ENCODE data around the gene RAB40C. TPM values are rescaled to one million over a fixed set of nuclear protein-coding genes. Genes with fewer than 3 reads are reported as not detected.

Gene RAB40C
- total RNA-seq, 1 experiment from 2014 or later: 17.7 TPM

DNA sequence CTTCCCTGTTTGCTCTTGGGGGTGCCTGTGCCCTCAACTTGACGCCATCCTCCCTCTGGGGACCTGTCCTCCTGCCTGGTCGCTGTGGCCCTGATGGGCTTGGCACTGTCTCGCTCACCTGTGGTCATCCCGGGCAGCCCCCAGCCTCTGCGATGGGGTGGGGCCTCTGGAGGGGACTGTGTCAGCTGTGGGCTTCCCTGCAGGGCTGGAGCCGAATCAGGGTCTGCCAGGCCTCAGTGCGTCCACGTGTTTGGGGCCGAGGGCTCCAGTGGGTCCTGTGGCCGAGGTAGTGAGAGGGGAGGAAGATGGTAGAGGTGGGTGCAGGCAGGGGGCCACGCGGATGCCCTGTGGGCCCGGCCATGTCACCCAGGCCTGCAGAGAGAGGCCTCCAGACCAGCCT is 12.1 kb upstream of the RAB40C start:
- Mint-ChIP-seq H3K27ac (ENCODE audit: low read depth, unreplicated experiment) (no peak overlapping the region), H3K9me3 (ENCODE audit: unreplicated experiment) (no peaks in the 10 kb centered on the region), H3K36me3 (ENCODE audit: insufficient read depth, unreplicated experiment) (peaks cover 13% of the 10 kb centered on the region), H3K4me3 (ENCODE audit: unreplicated experiment) (no peak overlapping the region), H3K27me3 (ENCODE audit: insufficient read depth, unreplicated experiment) (no peaks in the 10 kb centered on the region), H3K4me1 (ENCODE audit: insufficient read depth, unreplicated experiment) (no peaks in the 10 kb centered on the region)
- DNase-seq (ENCODE audit: unreplicated experiment): no peak
- intact Hi-C loops (cut with micrococcal nuclease): no loop called here
- no peak for TF ChIP-seq CTCF (IDR thresholded peaks at IDR 0.05; ENCODE audit: unreplicated experiment)
- POLR2A ChIA-PET: interaction anchor here (0.6 kb wide), 2 partner anchors 9 to 32 kb away, joined by 3 read pairs; no protein-coding TSS in a partner anchor
- BruUV-seq (replicated peaks): no TSS peak
- CTCF ChIA-PET: interaction anchor here (0.5 to 1.7 kb wide), 4 partner anchors 45 to 103 kb away, joined by 3 to 7 read pairs (median 3); partner anchors contain the start of gene RHOT2

- POLR2A ChIA-PET: interaction anchor here (0.6 kb wide), 1 partner anchor 9 kb away, joined by 3 read pairs; no protein-coding TSS in a partner anchor
- CTCF ChIA-PET: interaction anchor here (0.5 to 1.7 kb wide), 5 partner anchors 9 to 103 kb away, joined by 3 to 7 read pairs (median 3); partner anchors contain the start of gene RHOT2
- intact Hi-C loops (cut with micrococcal nuclease): no loop called here
- peaks cover 13% of the 10 kb centered on the region for H3K36me3 Mint-ChIP-seq (ENCODE audit: insufficient read depth, unreplicated experiment)
- H3K27me3 Mint-ChIP-seq (ENCODE audit: insufficient read depth, unreplicated experiment): no peaks in the 10 kb centered on the region
- no TSS peak for BruUV-seq (replicated peaks)
- H3K27ac Mint-ChIP-seq (ENCODE audit: low read depth, unreplicated experiment): no peak overlapping the region
- no peak overlapping the region for H3K4me3 Mint-ChIP-seq (ENCODE audit: unreplicated experiment)
- no peaks in the 10 kb centered on the region for H3K4me1 Mint-ChIP-seq (ENCODE audit: insufficient read depth, unreplicated experiment)
- no peaks in the 10 kb centered on the region for H3K9me3 Mint-ChIP-seq (ENCODE audit: unreplicated experiment)
- no peak for TF ChIP-seq CTCF (IDR thresholded peaks at IDR 0.05; ENCODE audit: unreplicated experiment)
- no peak for DNase-seq (ENCODE audit: unreplicated experiment)
Measured at GRCh38 chr16:578232-578869, 11.5 kb upstream of the RAB40C start.

GRCh38 chr16:578870-579405 is 10.9 kb upstream of the RAB40C start:
- Mint-ChIP-seq H3K4me1 (ENCODE audit: insufficient read depth, unreplicated experiment) (no peaks in the 10 kb centered on the region), H3K4me3 (ENCODE audit: unreplicated experiment) (no peak overlapping the region), H3K9me3 (ENCODE audit: unreplicated experiment) (no peaks in the 10 kb centered on the region), H3K27ac (ENCODE audit: low read depth, unreplicated experiment) (no peak overlapping the region), H3K27me3 (ENCODE audit: insufficient read depth, unreplicated experiment) (no peaks in the 10 kb centered on the region), H3K36me3 (ENCODE audit: insufficient read depth, unreplicated experiment) (peaks cover 13% of the 10 kb centered on the region)
- ChIA-PET CTCF (interaction anchor here (0.6 to 1.7 kb wide), 5 partner anchors 9 to 89 kb away, joined by 3 to 7 read pairs (median 3); partner anchors contain the start of genes METTL26 and RHOT2), POLR2A (no interaction called here)
- DNase-seq (ENCODE audit: unreplicated experiment): peak; percentile 65
- intact Hi-C loops (cut with micrococcal nuclease): no loop called here
- TF ChIP-seq CTCF (IDR thresholded peaks at IDR 0.05; ENCODE audit: unreplicated experiment): peak; percentile 63
- no TSS peak for BruUV-seq (replicated peaks)

- H3K36me3 Mint-ChIP-seq (ENCODE audit: insufficient read depth, unreplicated experiment): peaks cover 8% of the 10 kb centered on the region
- intact Hi-C loops (cut with micrococcal nuclease): no loop called here
- CTCF ChIA-PET: interaction anchor here (0.9 to 1.5 kb wide), 2 partner anchors 8 to 13 kb away, joined by 4 read pairs; no protein-coding TSS in a partner anchor
Measured at GRCh38 chr16:580141-580945, 9.5 kb upstream of the RAB40C start.

More at GRCh38 chr16:580141-580945, 9.5 kb upstream of the RAB40C start:
- DNase-seq (ENCODE audit: unreplicated experiment): no peak
- Mint-ChIP-seq H3K27me3 (ENCODE audit: insufficient read depth, unreplicated experiment) (no peaks in the 10 kb centered on the region), H3K9me3 (ENCODE audit: unreplicated experiment) (no peaks in the 10 kb centered on the region), H3K4me3 (ENCODE audit: unreplicated experiment) (no peak overlapping the region), H3K27ac (ENCODE audit: low read depth, unreplicated experiment) (no peak overlapping the region), H3K4me1 (ENCODE audit: insufficient read depth, unreplicated experiment) (no peaks in the 10 kb centered on the region)
- POLR2A ChIA-PET: interaction anchor here (0.8 kb wide), 1 partner anchor 9 kb away, joined by 3 read pairs; the partner anchor contains the start of gene RAB40C
- BruUV-seq (replicated peaks): no TSS peak
- no peak for TF ChIP-seq CTCF (IDR thresholded peaks at IDR 0.05; ENCODE audit: unreplicated experiment)

All from MCF 10A (cell line).